Smooth muscle cell (in vitro differentiated cells): ENCODE results near the gene SYNM. TPM values are rescaled to one million over a fixed set of nuclear protein-coding genes. Genes with fewer than 3 reads are reported as not detected.

Experiments used
- DNase-seq: peaks from one replicate; lab custom pipeline; 2025; ENCODE audit not compliant: unreplicated experiment; lab: John Stamatoyannopoulos, UW
- H2AFZ ChIP-seq: fragments of 200-600 bp; sonication (generic); 2 replicates; pipeline ENCODE4 v1.6.0; 2016; ENCODE audit warnings: antibody characterized with exemption, low read depth, mild to moderate bottlenecking
- H3F3A ChIP-seq: fragments of 200-600 bp; sonication (generic); 2 replicates; pipeline ENCODE4 v1.6.0; 2017; ENCODE audit warnings: antibody characterized with exemption, low read depth
- H3K27ac ChIP-seq: fragments of 200-600 bp; sonication (generic); 2 replicates; pipeline ENCODE4 v1.5.1; 2016; ENCODE audit warnings: low read depth, mild to moderate bottlenecking
- H3K27me3 ChIP-seq: fragments of 200-600 bp; sonication (generic); 2 replicates; pipeline ENCODE4 v1.6.1; 2016; ENCODE audit warnings: low read depth, mild to moderate bottlenecking
- H3K36me3 ChIP-seq: fragments of 200-600 bp; sonication (generic); 2 replicates; pipeline ENCODE4 v1.5.1; 2016; ENCODE audit warnings: low read depth
- H3K4me1 ChIP-seq: fragments of 200-600 bp; sonication (generic); 2 replicates; pipeline ENCODE4 v1.5.1; 2016; ENCODE audit warnings: low read depth
- H3K4me2 ChIP-seq: fragments of 200-600 bp; sonication (generic); 2 replicates; pipeline ENCODE4 v1.6.0; 2016; ENCODE audit warnings: mild to moderate bottlenecking
- H3K4me3 ChIP-seq: fragments of 200-600 bp; sonication (generic); 2 replicates; pipeline ENCODE4 v1.5.1; 2016; ENCODE audit warnings: mild to moderate bottlenecking
- H3K79me2 ChIP-seq: fragments of 200-600 bp; sonication (generic); 2 replicates; pipeline ENCODE4 v1.6.0; 2016; ENCODE audit warnings: low read depth, mild to moderate bottlenecking
- H3K9ac ChIP-seq: fragments of 200-600 bp; sonication (generic); 2 replicates; pipeline ENCODE4 v1.6.0; 2016; ENCODE audit warnings: low read depth
- H3K9me3 ChIP-seq: fragments of 200-600 bp; sonication (generic); replicated peaks from 2 replicates; pipeline ENCODE4 v1.5.1; 2016; ENCODE audit warnings: low read depth
- H4K20me1 ChIP-seq: fragments of 200-600 bp; sonication (generic); 2 replicates; pipeline ENCODE4 v1.6.0; 2016; ENCODE audit warnings: low read depth
- WGBS: methylation state at CpG from one replicate; pipeline ENCODE4 v1.1.7; 2016; ENCODE audit warnings: low lambda C conversion rate; 5-methylcytosine and 5-hydroxymethylcytosine counted together
- polyA plus RNA-seq: library from polyadenylated mRNA; unstranded; fragments of >200 nt; fragmentation: Nextera tagmentation; extraction: Ambion mirVana; gene quantifications from 2 replicates; pipeline ENCODE4 v1.2.1, GENCODE V29; 2016
- total RNA-seq: library from RNA; depleted of rRNA; stranded (reverse); fragments of >200 nt; gene quantifications from 2 replicates; pipeline ENCODE4 v1.2.3, GENCODE V29; 2014
- TF ChIP-seq, protein P1 (sequence below): fragments of 200-600 bp; sonication (generic); IDR thresholded peaks from 2 replicates; pipeline ENCODE4 v1.5.1; 2017; ENCODE audit warnings: borderline replicate concordance, mild to moderate bottlenecking, antibody characterized with exemption; ENCODE audit not compliant: insufficient read depth, poor library complexity, severe bottlenecking

The SYNM gene
- total RNA-seq, result 3.0 and 4.9 TPM in 2 replicates
- 1.3 and 2.6 TPM in 2 replicates for polyA plus RNA-seq

- TF ChIP-seq, protein P1, sequence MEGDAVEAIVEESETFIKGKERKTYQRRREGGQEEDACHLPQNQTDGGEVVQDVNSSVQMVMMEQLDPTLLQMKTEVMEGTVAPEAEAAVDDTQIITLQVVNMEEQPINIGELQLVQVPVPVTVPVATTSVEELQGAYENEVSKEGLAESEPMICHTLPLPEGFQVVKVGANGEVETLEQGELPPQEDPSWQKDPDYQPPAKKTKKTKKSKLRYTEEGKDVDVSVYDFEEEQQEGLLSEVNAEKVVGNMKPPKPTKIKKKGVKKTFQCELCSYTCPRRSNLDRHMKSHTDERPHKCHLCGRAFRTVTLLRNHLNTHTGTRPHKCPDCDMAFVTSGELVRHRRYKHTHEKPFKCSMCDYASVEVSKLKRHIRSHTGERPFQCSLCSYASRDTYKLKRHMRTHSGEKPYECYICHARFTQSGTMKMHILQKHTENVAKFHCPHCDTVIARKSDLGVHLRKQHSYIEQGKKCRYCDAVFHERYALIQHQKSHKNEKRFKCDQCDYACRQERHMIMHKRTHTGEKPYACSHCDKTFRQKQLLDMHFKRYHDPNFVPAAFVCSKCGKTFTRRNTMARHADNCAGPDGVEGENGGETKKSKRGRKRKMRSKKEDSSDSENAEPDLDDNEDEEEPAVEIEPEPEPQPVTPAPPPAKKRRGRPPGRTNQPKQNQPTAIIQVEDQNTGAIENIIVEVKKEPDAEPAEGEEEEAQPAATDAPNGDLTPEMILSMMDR, result peak; percentile 85
- WGBS, result 2% methylated on average over 70 of the region's 91 CpGs
- Histone ChIP-seq H3K27ac (no peak within 1 kb of the TSS), H3K27me3 (no peaks in the 10 kb centered on the region), H3K79me2 (peaks cover 7% of the 10 kb centered on the region), H4K20me1 (no peaks in the 10 kb centered on the region), H3K4me2 (peak within 1 kb of the TSS; percentile 97), H3F3A (no peaks in the 10 kb centered on the region), H3K9me3 (no peaks in the 10 kb centered on the region), H3K4me3 (peak within 1 kb of the TSS; percentile 58), H3K4me1 (peaks cover 3% of the 10 kb centered on the region), H3K36me3 (no peaks in the 10 kb centered on the region), H2AFZ (peak within 1 kb of the TSS; percentile 82), H3K9ac (no peak within 1 kb of the TSS)
- DNase-seq, result peak; percentile 41
Observed at GRCh38 chr15:99104788-99105513, at the start of gene SYNM. Gene SYNM, plus strand, starts transcription at chr15:99105080. Its CDS starts 120 bp downstream, at chr15:99105200.

GRCh38 chr15:99055555-99056134 is 49.2 kb upstream of the SYNM start:
- no peak overlapping the region for H3K4me3 ChIP-seq
- peaks cover 4% of the 10 kb centered on the region for H3K4me1 ChIP-seq
- H4K20me1 ChIP-seq, result no peaks in the 10 kb centered on the region
- H3K79me2 ChIP-seq, result no peaks in the 10 kb centered on the region
- H3K27ac ChIP-seq, result no peak overlapping the region
- TF ChIP-seq, protein P1, result no peak
- no peak overlapping the region for H2AFZ ChIP-seq
- WGBS, result 82% methylated on average over 6 of the region's 6 CpGs
- H3K9me3 ChIP-seq, result no peaks in the 10 kb centered on the region
- H3K9ac ChIP-seq, result no peak overlapping the region
- DNase-seq, result no peak
- no peaks in the 10 kb centered on the region for H3K27me3 ChIP-seq
- no peaks in the 10 kb centered on the region for H3K36me3 ChIP-seq
- no peaks in the 10 kb centered on the region for H3F3A ChIP-seq
- no peak overlapping the region for H3K4me2 ChIP-seq

GRCh38 chr15:99057020-99057419 is 47.9 kb upstream of the SYNM start:
- no peak overlapping the region for H3K4me2 ChIP-seq
- no peak for DNase-seq
- 70% methylated on average over 4 of the region's 4 CpGs for WGBS
- H3K9ac ChIP-seq, result no peak overlapping the region
- no peak overlapping the region for H3K27ac ChIP-seq
- H3K9me3 ChIP-seq, result no peaks in the 10 kb centered on the region
- TF ChIP-seq, protein P1, result no peak
- H3K79me2 ChIP-seq, result no peaks in the 10 kb centered on the region
- H3K4me3 ChIP-seq, result no peak overlapping the region
- no peaks in the 10 kb centered on the region for H4K20me1 ChIP-seq
- no peak overlapping the region for H2AFZ ChIP-seq
- H3K36me3 ChIP-seq, result no peaks in the 10 kb centered on the region
- H3F3A ChIP-seq, result no peaks in the 10 kb centered on the region
- H3K4me1 ChIP-seq, result peaks cover 4% of the 10 kb centered on the region
- H3K27me3 ChIP-seq, result no peaks in the 10 kb centered on the region
